ENCODE measurements around the gene PLN.

PLN gene

GRCh38 chr6:118580585-118581419, 32.7 kb downstream of the PLN start:
- DNase-seq, result no peak

DNA sequence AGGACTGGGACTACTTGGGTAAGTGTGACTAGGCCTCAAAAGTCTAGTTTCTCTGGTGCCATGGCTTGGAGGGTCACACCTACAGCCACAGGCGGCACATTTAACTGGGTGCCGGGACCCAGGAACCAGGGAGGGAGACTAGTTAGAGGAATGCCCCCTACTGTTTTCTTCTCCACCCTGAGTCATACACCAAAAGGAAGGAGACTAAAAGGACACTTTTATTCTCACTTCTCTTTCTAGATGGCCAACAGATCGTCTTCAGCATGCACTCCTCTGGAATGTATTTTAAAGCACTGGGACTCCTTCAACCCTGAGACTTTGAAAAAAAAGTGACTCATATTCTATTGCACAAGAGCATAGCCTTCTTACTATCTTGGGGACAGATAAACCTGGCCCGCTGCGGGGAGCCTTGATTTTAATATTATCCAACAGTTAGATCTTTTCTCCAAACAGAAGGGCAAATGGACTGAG, 33.4 kb downstream of the PLN start:
- DNase-seq, result no peak

DNA sequence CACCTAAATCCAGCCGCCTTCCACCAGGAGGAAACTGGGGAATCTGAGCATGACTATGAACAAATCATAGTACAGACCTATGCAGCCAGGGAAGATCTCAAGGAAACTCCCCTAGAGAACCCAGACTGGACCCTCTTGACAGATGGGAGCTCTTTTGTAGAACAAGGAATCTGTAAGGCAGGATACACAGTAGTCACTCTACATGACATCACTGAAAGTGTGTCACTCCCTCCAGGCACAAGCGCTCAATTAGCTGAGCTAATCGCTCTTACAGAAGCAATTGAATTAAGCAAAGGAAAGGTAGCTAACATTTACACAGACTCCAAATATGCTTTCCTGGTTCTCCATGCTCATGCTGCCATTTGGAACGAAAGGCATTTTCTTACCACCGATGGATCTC, 36.8 kb downstream of the PLN start:
- no peak for DNase-seq

DNA sequence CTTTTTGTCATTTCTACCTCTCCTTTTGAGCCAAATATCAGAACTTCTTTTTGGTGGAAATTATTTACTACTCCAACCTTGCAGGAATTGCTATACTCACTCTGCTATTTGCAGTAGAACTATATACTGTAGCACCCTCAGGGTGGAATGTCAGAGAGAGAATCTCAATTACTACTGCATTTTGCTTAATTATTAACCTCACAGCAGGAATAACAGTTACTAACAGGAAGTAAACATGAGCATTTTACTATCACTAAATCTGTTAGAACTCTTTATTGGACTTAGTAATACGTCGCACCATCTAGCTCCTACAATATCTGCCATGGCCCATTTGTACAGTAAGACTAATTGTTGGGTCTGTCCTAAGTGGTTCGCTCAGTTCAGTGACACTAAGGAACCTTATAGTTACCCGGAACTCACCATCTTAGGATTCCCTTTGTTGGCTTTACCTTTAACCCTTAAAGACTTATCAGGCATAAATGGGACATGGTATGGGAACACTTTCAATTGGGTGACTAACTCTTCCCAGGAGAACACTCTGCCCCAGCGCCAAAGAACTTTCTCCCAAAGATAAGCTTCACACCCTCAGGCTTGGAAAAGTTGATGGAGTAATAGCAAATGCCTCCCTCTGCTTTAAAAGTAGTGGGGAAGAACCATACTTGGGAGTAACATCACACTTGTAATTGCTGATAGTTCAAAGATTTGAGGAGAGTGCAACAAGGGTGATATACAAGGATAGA, 38.8 kb downstream of the PLN start:
- DNase-seq, result no peak

GRCh38 chr6:118588626-118589025, 40.5 kb downstream of the PLN start:
- no peak for DNase-seq

- DNase-seq, result no peak
Observed at GRCh38 chr6:118589186-118589585, 41.1 kb downstream of the PLN start.

DNA sequence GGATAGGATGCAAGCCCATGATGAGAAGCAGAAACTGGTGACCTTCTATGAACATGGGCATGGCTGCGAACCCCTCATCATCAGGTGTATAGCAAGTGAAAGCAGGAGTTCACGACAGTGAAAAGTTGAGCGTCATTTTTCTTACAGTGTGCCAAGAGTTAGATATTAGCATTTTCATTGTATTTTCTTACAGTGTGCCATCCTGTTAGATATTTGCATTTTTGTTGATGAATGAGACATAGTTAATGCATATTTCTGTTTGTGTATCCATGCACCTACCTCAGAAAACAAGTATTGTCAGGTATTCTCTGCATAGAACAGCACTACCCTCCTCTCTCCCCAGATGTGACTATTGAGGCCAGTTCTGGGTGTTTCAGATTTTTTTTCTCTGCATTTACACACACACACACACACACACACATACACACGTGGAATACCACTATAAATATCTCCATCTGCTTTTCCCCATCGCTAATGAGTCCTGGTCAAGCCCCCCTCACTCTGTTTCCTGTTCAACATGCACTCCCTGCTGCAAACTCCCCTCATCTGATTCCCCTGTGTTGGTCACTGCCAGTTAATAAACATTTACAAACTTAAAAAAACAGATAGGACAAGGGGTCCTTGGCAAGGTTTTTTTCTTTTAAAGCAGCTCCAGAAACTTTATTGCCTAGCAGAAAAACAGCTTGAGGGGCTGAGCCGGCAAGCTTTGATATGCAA, 41.7 kb downstream of the PLN start:
- DNase-seq, result no peak

GRCh38 chr6:118591897-118592296, 43.8 kb downstream of the PLN start:
- DNase-seq, result no peak

GRCh38 chr6:118594877-118595276, 46.8 kb downstream of the PLN start:
- DNase-seq, result no peak

DNA sequence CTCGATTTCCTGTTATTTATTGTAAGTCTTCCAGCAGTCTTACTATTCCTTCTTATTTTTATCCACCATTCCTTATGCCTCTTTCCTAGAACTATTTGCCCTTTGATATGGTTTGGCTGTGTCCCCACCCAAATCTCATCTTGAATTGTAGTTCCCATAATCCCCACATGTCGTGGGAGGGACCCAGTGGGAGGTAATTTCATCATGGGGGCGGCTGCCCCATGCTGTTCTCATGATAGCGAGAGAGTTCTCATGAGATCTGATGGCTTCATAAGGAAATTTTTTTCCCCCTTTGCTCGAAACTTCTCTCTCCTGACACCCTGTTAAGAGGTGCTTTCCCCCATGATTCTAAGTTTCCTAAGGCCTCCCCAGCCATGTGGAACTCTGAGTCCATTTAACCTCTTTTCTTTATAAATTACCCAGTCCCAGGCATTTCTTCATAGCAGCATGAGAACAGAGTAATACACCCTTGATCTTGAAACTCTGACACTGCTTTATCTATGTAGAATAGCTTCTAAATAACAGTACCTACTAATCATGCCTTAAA, 48.8 kb downstream of the PLN start:
- DNase-seq, result no peak

DNA sequence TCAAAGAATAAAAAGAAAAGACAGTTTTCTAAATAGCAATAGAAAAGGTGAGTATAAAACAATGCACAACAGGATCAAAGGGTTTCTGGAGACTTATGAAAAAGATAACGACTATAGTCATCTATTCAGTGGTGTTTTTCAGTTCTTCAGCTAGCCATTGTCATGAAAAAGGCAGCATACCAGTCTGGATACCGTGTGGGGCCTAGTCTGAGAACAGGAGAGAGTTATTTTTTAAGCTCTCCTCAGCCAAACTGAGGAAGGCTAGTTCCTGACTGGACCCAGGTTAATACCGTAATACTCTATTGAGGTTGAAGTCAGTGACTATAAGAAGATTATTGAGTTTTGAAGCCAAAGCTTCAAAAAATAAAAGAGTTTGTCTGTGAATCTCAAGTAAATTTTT, 49.5 kb downstream of the PLN start:
- DNase-seq, result no peak

DNA sequence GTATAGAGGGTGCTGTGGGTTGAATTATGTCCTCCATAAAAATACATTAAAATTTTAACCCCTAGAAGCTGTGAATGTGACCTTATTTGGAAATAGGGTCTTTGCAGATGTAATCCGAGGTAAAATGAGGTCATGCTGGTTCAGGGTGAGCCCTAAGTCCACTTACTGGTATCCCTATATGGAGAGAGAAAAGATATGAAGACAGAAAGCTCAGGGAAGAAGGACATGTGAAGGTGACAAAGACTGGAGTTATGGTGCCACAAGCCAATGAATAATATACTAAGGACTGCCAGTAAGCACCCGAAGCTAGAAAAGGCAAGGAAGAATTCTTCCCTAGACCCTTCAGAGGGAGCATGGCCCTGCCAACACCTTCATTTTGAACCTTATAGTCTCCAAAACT, 50.2 kb downstream of the PLN start:
- no peak for DNase-seq

DNA sequence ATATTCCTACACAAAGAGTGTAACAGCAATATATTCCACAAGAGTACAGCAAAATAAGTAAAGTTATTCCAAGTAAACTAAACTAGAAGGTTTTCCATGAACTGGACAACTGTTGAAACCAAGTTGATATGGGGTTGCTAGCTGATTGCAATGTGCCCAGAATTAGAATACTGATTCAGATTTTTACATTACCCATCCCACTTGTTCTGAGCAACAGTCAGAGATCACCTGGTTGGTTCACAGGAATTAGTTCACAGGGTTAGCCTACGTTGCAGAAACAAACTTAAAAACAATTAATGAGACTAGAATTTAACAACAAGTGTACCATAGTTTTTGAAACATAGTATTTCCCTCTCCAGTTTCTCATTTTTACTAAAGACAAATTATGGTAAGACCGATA, 54.2 kb downstream of the PLN start:
- DNase-seq, result no peak

DNA sequence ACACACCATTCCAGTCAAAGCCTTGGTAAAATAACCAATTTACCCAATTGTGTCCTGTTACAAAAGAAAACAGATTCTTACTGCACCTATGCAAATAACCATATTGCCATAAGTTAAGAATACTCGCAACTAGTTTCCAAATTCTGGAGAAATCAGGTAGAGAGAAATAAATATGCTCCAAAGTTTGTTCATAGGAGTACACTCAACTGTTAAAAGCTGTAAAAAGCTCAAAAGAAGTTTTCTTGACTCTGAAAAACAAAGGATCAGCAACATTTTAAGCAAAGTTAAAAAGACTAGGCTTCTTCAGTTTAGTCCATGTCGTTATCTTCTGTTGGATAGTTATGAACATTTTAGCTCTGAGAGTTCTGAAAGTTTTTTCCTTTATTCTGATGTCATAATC, 55.3 kb downstream of the PLN start:
- no peak for DNase-seq

GRCh38 chr6:118606268-118606667, 58.2 kb downstream of the PLN start:
- no peak for DNase-seq

DNA sequence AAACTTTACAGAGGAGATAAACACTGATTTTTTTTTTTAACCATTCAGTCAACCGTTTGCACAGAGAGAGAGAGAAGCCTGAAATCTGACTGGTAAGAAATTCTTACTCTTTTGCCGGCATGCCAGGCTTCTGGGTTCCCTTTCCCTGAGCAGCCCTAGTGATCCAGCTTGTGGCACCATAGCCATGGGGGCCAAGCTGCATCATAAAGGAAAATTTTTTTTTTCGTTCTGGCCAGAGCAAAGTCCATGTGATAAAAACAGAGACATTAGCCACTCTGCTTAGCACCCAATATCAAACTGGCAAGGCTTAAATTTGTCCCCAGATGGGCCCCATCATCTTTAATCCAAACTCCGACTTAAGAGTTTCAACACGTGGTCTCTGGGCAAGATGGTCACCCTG, 58.8 kb downstream of the PLN start:
- DNase-seq, result no peak

Data from activated CD4-positive, CD25-positive, alpha-beta regulatory T cell treated with anti-CD3 and anti-CD28 coated beads, Interleukin-2, amount 50 U/mL, for 72 hours (primary cell).